ENCODE results near the gene ZNF775.

Gene ZNF775

DNA sequence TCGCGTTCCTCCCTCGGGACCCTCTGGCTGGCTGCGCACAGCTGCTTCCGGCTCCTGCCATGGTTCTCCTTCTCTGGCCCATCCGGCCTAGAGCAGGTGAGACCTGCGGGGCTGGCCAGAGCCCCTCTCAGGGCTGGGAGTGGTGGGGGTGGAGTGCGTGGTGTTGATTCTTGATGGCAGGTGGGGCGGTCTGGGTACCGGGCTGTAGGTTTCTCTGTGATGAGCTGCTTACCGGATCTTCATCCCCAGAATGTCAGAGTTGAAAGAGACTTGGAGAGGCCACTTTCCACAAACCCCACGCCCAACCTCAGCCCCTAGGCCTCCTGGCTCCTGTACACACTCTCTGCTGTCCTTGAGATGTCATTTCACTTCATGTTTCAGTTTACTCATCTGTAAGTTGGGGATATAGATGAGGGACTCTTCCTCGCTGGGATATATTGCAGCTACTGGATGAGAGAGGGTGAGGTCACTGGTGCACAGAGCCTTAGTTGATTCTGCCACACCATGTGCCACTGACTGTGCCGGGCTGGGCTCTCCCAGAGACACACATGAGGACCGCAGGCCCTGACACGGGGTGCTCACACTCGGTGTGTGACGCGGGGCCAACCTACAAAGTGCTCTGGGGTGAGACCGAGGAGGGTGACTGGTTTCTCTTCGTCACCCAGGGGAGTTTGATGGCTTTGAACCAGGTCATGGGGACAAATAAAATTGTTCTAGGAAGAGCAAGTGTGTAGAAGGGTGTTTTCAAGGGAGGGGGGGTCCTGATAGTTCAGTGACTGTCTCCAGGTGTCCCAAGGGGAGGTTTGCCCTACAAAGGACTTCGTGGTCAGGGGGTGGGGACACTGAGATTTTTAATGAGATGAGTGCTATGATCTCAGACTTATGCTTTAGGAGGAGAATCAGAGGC, 29.5 kb downstream of the ZNF775 start:
- TF ChIP-seq, protein P1, sequence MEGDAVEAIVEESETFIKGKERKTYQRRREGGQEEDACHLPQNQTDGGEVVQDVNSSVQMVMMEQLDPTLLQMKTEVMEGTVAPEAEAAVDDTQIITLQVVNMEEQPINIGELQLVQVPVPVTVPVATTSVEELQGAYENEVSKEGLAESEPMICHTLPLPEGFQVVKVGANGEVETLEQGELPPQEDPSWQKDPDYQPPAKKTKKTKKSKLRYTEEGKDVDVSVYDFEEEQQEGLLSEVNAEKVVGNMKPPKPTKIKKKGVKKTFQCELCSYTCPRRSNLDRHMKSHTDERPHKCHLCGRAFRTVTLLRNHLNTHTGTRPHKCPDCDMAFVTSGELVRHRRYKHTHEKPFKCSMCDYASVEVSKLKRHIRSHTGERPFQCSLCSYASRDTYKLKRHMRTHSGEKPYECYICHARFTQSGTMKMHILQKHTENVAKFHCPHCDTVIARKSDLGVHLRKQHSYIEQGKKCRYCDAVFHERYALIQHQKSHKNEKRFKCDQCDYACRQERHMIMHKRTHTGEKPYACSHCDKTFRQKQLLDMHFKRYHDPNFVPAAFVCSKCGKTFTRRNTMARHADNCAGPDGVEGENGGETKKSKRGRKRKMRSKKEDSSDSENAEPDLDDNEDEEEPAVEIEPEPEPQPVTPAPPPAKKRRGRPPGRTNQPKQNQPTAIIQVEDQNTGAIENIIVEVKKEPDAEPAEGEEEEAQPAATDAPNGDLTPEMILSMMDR (conservative IDR thresholded peaks at IDR 0.05): no peak
- no peak overlapping the region for H3K27ac ChIP-seq

DNA sequence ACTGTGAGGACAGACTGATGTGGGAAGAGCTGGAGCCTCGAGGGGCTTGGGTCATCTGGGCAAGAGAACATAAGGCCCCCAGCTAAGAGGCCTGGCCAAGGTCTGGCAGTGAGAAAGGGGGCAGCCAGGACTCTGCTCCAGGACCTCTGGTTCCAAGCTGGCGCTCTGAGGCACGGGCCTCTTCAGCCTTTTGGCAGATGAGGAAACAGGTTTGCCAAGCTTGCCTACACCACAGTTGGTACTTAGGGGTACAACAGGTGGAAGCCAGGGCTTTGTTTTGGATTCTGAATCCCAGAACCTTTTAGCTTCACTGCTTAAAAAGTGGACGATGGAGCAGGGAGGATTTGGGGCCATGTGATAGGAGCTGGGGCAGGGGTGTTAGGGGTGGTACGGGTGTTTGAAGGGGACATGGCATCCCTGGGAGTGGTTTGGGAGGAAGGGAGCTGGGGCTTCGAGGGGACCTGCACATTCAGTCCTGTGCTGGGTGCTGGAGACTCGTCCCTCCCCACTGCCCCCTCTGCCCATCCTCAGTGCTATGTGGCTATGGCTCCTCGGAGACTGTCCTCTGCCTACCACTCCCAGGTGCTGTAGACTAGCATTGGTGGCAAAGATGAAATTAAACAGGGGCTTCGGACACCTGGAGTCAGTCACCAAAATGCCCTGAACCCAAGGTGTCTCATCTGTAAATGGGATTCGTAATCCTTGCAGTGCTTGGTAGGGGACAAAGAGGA, 30.3 kb downstream of the ZNF775 start:
- H3K27ac ChIP-seq: no peak overlapping the region
- TF ChIP-seq, protein P1 (conservative IDR thresholded peaks at IDR 0.05): no peak

DNA sequence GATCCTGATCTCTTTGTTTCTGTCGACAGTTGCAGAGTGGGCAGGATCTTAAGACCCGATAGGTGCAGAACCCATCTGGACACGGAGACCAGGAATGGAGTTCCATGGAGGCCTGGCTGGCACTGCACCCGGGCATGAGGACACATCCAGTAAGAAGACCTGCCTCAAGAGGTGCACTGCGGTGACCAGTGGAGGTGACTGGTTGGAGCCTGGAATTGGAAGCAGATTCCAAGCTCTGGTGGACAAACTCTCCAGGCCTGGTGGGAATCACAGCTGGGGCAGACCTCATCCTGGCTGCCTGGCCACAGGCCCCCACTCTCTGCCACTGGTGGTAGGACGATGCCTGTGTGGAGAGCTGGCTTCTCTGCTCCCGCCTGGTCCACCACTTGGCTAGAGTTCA, 31.0 kb downstream of the ZNF775 start:
- TF ChIP-seq, protein P1 (conservative IDR thresholded peaks at IDR 0.05): no peak
- no peak overlapping the region for H3K27ac ChIP-seq

DNA sequence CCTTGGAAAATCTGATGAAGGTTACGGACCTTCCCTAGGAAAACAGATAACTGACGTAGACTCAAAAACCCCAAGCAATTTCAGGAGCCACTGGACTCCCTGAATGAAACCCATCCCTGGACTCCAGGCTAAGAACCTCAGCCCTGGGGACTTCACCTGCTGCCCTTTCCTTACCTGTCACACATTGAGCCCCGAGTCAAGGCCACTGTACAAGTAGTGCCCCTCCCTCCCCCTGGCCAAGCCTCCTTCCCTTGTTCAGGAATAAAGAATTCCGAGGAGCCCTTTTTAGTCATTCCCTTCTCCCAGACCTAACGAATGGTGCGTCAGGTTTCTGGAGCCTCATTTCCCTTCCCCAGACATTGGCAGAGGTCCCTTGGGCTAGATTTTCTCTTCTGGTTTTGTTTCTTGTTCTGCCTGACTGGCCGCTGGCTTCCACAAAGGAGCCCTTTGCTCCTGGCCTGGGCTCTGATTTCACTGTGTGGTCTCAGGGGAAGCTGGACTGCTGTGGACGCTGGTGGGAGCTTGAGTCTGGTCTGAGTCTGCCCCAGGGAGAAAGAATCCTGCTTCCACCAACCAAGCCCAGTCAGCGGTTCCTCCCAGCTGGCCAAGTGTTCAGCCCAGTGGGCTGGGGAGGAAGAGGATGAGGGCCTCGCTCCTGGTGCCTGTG, 31.7 kb downstream of the ZNF775 start:
- no peak overlapping the region for H3K27ac ChIP-seq
- TF ChIP-seq, protein P1 (conservative IDR thresholded peaks at IDR 0.05): no peak

DNA sequence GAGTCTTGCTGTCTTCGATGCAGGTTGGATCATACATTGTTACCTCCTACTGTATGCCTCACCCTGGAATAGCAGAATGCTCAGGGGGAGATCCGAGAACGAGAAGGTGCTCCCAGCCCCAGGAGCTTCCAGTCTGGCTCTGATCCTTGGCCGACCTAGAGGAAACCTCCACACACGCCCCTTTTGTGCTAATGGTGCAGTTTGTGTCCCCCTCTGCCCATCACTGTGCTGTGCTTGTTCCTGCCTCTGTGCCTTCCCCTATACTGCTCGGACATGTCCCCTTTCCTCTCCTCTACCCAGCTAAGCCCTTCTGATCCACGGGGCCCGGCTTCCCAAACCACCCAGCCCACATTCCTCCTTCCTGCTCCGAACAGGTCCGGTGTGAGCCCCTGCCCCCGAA, 32.5 kb downstream of the ZNF775 start:
- no peak overlapping the region for H3K27ac ChIP-seq
- TF ChIP-seq, protein P1 (conservative IDR thresholded peaks at IDR 0.05): no peak

DNA sequence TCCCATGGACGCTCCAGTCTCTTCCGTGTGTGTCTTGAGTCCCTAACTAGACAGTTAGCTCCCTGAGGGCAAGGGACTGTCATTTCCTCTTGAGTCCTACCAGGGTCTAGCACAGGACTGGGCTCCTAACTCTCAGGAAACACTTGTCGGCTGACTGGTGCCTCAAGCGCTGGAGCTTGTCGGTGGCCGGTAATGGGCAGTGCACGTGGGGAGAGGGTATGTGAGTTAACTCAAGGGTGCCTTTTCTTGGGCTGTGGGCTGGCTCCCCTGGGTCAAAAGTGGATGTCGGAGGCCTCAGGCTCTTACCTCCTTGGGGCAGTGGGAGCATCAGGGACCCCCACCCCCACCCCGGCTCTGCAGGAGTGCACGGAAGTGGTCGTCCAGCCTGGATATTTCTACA, 32.9 kb downstream of the ZNF775 start:
- TF ChIP-seq, protein P1 (conservative IDR thresholded peaks at IDR 0.05): no peak
- H3K27ac ChIP-seq: no peak overlapping the region

All from VCaP (cell line).